ENCODE measurements around the gene CAPZA1.

GRCh38 chr1:112581586-112582192 lies 37.9 kb upstream of the CAPZA1 start:
- TF ChIP-seq USF2 (IDR thresholded peaks at IDR 0.05; ENCODE audit: borderline replicate concordance, low read depth, low read length), result no peak
- TF ChIP-seq POLR2A (IDR thresholded peaks at IDR 0.05; ENCODE audit: low read depth, low read length), result no peak
- TF ChIP-seq POLR2AphosphoS5 (IDR thresholded peaks at IDR 0.05; ENCODE audit: low read length), result no peak
- no peak for TF ChIP-seq EZH2 (IDR thresholded peaks at IDR 0.05; ENCODE audit: borderline replicate concordance, control insufficient read depth, low read depth, low read length)
- TF ChIP-seq CTCF (IDR thresholded peaks at IDR 0.05 in 2 of 3, conservative IDR thresholded peaks at IDR 0.05 in 1 of 3; ENCODE audit: control insufficient read depth in 2 of 3, extremely low read depth in 1 of 3, insufficient read depth in 1 of 3, low read depth in 3 of 3, low read length in 3 of 3), result no peak
